HUDEP-2 (cell line): ENCODE measurements around the gene COL5A1.

Experiments
- DNase-seq, 76 experiments: peaks; one replicate each; lab custom pipeline; 2025; ENCODE audit not compliant: unreplicated experiment in 76 of 76; lab: John Stamatoyannopoulos, UW

Gene COL5A1

GRCh38 chr9:134867917-134868750, 226.5 kb downstream of the COL5A1 start:
- DNase-seq, result no peak

DNA sequence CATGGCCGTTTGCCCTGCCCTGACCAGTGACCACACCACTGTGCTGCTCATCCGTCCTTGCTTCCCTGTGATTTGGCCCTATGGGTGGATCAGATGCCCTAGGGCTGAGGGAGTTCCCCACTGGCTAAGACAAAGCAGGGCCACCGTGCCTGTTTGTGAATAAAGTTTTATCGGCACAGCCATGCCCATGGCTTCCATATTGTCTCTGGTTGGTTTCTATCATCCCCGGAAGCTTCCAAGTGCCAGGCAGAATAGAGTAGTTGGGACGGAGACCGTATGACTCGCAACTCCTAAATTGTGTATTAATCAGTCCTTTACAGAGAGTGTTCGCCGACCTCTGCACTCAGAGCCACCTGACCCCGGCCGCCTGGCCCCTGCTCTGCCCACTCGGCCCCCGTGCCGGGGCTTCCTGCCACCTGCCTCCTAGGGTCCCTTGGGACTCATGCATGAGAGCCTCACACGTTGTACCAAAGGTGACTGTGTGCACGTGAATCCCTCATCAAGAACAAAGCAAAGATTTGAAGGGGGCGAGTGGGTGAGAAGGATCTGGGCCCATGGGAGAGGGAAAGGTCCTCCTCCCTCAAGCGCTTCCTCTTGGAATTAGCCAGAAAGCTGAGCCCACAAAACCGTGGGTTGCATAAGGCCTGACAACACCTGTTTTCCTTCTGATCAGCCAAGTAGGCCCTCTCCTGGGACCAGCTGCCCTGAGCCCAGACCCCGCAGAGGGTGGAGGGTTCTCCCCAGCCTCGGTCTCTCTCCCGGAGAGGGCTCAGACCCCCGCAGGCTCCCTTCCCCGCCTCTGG, 227.3 kb downstream of the COL5A1 start:
- DNase-seq, result no peak

GRCh38 chr9:134869554-134870300, 228.1 kb downstream of the COL5A1 start:
- no peak for DNase-seq

DNA sequence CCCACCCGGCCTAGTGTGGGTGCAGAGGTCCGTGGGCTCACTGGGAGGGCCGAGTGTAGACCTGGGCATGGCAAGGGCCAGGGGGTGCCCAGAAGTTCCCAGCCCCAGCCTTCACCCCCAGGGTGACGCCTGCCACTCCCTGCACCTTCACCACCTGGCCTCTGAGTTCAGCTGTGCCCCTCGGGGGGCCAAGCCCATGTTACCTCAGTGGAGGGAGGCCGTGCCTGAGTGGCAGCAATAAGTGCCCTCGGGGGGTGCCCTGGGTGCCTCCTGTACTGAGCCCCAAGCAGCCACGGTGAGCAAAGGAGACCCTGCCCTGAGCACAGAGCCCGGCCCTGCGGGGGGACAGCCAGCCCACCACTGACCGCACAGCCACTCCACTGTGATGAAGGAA, 228.7 kb downstream of the COL5A1 start:
- DNase-seq, result no peak

DNA sequence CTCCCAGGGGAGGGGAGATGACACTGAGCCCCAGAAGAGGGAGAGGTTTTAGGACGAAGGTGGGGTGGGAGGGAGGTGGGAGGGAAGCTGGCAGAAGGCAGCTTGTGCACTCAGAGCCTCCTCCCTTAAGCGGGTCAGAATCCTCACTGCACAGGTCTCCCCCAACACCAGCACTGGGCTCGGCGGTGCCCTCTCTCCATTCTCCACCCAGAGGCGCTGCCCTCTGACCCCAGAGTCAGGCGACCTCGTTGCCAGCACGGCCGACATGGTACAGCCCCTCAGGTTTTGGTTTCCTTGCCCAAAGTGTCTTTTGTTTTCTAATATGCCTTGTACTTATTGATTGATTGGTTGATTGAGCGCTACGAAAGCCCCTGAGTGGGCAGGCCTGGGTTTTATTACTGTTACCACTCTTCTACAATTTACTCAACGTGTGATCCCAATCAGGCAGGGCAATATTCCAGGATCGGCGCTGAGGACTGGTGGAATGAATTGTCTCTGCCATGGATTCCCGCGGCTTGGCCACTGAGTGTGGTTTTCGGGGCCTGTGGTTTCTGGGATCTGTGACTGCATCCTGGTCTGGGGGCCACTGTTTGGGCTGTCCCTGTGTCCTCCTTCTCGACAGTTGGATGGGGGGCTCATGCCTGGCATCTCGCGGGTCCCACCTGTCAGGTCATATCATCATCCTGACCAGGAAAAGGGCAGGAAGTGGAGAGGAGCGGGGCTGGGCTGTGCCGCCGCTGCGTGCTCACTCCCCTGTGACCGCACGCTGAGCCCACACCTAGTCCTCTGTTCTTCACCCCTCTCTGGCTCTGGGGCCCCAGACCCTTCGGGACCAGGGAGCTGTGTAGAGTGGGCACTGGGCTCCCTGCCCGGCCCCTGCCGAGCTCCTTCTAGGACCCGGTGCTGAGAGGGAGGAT, 229.4 kb downstream of the COL5A1 start:
- DNase-seq, result no peak

DNA sequence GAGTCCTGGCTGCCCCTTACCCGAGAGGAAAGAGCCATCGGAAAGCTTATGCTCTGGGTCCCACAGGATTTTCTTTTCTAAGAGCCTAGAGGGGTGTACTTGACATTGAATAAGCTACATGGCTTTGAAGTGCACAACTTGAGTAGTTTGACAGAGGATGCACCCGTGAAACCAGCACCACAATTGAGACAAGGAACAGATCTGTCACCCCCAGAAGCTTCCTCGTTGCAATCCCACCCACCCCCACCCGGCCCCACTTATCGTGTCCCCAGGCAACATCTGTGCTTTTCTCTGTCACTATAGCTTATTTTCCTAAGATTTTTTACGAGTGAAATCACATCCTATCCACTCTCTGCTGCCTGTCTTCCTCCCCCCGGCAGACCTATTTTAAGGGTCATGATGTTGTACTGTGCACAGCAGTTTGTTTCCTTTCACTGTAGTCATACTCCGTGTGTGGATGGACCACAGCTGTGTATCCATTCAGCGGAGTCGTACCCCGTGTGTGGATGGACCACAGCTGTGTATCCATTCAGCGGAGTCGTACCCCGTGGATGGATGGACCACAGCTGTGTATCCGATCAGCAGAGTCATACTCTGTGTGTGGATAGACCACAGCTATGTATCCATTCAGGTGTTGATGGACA, 230.2 kb downstream of the COL5A1 start:
- no peak for DNase-seq

DNA sequence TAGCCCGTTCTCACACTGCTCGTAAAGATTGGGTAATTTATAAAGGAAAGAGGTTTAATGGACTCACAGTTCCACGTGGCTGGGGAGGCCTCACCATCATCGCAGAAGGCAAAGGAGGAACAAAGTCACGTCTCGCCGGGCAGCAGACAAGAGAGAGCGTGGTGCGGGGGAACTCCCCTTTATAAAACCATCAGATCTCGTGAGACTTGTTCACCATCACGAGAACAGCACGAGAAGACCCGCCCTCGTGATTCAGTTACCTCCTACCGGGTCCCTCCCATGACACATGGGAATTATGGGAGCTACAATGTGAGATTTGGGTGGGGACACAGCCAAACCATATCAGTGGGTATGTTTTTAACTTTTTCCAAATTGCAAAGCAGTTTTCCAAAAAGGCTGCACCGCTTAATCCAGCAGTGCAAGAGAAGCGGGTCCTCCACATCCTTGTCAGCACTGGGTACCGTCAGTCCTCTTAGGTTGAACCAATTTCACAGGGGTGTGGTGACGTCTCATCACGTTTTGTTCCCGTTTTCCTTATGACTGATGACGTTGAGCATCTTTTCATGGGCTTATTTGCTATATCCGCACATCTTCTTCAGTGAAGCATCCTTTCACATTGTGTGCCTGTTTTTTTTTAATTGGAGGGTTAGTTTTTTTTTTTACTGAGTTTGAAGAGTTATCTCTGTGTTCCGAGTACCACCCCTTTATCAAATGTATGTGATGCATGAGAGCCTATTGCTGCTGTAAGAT, 231.1 kb downstream of the COL5A1 start:
- no peak for DNase-seq

GRCh38 chr9:134875371-134875770, 233.8 kb downstream of the COL5A1 start:
- no peak for DNase-seq

DNA sequence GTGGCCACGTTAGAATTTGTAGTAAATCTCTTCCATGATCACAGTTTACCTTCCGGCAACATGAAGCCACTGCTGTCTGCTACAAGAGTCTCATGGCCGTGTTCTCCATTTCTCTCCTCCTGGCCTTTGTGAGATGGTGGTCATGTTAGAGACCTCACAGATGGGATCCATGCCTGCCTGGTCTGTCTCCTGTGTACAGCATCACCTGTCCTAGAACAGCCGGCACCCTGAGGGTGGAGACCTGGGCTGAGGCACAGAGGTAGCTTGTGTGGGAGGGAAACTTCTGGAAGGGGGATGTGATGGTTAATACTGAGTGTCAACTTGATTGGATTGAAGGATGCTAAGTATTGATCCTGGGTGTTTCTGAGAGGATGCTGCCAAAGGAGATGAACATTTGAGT, 235.9 kb downstream of the COL5A1 start:
- DNase-seq, result no peak

DNA sequence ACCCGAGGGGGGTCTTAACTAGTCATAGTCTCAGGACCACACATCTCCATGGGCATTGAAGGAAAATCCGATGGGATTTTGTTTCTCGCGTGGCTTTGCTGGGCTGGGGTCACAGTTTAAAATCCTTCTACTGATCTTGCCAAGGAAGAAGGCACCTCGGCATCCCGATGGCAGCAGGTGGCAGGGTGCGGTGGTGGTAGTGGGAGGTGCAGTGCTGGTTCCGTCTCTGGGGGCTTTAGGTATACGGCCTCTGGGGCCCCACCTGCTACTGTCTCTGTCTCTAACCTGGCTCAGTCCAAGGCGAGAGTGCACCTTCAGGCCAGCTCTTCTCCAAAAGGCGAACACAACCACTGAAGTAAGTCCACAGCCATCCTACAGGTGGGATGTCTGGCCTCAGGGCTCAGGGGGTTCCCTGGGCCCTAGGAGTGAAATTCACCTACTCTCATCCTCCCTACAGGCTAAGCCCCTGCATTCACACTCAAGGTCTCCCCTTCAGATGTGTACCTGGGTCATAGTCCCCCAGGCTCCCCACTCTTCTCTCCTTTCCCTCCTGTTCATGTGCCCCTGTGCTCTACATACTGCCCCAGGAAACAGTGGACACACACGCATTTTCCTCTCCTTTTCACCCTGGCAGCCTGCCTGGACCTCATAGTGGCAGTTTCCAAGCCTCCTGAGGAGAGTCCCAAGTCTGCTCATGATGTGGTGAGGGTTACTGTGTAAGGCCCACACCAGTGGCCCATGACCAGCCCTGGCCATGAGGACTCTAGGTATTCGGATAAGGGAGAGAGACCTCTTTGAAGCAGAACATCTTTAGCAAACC, 238.3 kb downstream of the COL5A1 start:
- DNase-seq, result no peak

- DNase-seq, result no peak
Measured at GRCh38 chr9:134880484-134881312, 239.1 kb downstream of the COL5A1 start, which contains the start of gene FCN2. Gene FCN2 (plus strand): TSS chr9:134880810. CDS start chr9:134880822, 12 bp downstream.

DNA sequence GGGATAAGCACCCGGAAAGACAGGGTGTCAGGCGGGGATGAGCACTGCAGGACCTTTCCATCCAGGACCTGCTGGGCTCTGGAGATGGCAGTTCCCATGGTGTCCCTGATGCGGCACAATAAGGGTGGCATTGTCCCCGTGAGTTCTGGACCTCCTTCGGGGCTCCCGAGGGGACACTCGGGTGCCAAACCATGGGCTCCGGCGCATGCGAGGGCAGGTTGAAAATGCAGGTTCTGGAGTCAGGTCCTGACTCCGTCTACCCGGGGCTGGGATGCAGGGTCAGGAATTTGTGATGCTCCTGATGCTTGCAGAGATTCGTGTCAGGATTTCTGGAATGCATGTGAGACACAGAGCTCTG, 239.7 kb downstream of the COL5A1 start:
- DNase-seq, result no peak

- no peak for DNase-seq
Measured at GRCh38 chr9:134882204-134882785, 240.7 kb downstream of the COL5A1 start.

DNA sequence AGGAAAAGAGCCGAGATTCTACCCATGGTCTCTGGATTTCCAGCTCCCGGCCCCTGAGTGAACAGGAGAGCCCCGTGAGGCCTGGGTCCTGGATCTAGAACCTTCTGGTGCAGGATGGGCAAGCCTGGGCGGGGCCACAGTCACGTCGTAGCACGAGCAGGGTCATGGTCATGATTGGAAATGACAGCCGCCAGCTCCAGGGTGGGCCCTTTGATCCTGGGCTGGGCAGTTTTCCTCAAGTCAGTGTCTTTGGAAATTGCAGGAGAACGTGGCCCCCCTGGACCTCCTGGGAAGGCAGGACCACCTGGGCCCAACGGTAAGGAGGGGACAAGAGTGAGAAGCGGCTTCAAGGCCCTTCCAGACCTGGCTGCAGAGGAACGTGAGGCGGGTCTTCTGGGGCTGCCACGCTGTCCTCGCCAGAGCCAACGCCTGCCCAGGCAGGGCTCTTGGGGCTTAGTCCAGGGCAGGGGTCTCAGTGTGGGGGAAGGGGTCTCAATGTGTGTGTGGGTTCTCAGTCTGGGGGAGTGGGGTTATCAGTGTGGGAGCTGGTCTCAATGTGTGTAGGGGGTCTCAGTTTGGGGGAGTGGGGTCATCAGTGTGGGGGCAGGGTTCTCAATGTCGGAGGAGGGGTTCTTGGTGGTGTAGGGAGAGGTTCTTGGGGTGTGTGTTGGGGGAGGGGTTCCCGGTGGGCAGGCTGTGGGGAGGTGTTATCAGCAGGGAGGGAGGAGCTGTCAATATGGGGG, 241.6 kb downstream of the COL5A1 start:
- no peak for DNase-seq

GRCh38 chr9:134884492-134884891, 242.9 kb downstream of the COL5A1 start:
- no peak for DNase-seq

GRCh38 chr9:134885001-134885678, 243.5 kb downstream of the COL5A1 start:
- no peak for DNase-seq
